ENCODE results near the gene SPRR1A.

DNA sequence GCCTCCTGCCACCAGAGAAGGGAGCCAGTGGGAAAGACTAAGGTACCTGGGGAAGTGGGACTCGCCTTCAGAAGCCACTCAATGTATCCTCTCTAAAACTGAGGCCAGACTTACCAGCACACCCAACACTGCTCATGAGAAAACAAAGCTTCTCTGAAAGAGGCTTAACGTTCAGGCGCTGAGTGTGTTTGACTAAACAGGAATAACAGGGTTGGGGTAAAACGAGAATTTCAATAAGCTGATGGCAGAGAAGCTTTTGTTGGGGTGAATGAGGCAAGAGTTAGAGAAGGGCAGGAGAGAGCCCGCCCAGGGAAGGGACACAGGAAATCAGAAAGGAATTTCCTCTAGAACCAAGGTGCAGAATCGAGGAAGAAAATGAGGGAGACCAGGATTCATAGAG lies 15.9 kb downstream of the SPRR1A start:
- TF ChIP-seq, protein P1, sequence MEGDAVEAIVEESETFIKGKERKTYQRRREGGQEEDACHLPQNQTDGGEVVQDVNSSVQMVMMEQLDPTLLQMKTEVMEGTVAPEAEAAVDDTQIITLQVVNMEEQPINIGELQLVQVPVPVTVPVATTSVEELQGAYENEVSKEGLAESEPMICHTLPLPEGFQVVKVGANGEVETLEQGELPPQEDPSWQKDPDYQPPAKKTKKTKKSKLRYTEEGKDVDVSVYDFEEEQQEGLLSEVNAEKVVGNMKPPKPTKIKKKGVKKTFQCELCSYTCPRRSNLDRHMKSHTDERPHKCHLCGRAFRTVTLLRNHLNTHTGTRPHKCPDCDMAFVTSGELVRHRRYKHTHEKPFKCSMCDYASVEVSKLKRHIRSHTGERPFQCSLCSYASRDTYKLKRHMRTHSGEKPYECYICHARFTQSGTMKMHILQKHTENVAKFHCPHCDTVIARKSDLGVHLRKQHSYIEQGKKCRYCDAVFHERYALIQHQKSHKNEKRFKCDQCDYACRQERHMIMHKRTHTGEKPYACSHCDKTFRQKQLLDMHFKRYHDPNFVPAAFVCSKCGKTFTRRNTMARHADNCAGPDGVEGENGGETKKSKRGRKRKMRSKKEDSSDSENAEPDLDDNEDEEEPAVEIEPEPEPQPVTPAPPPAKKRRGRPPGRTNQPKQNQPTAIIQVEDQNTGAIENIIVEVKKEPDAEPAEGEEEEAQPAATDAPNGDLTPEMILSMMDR (IDR thresholded peaks at IDR 0.05; ENCODE audit: low read depth, low read length), result no peak
- no peak for TF ChIP-seq EZH2phosphoT487 (IDR thresholded peaks at IDR 0.05; ENCODE audit: low read depth)

Data from OCI-LY3 (cell line).